Mesothelial cell of epicardium (in vitro differentiated cells): ENCODE results near the gene NKAIN2. TPM values are rescaled to one million over a fixed set of nuclear protein-coding genes. Genes with fewer than 3 reads are reported as not detected.

Experiments
- DNase-seq, 2 experiments: peaks; one replicate each; pipeline ENCODE4 v3.0.0; 2021; ENCODE audit warnings: low spot score in 2 of 2; ENCODE audit not compliant: unreplicated experiment in 2 of 2
- H3K27ac Mint-ChIP-seq: 2 replicates; pipeline ENCODE4 v1.8.0; 2021; ENCODE audit warnings: mixed read lengths
- H3K27me3 Mint-ChIP-seq: 2 replicates; pipeline ENCODE4 v1.8.0; 2021; ENCODE audit warnings: low read depth, mixed read lengths
- H3K36me3 Mint-ChIP-seq: 2 replicates; pipeline ENCODE4 v1.8.0; 2021; ENCODE audit warnings: mixed read lengths
- H3K4me1 Mint-ChIP-seq: 2 replicates; pipeline ENCODE4 v1.8.0; 2021; ENCODE audit warnings: mixed read lengths
- H3K4me3 Mint-ChIP-seq: 2 replicates; pipeline ENCODE4 v1.8.0; 2021; ENCODE audit warnings: mild to moderate bottlenecking, moderate library complexity, mixed read lengths
- H3K9me3 Mint-ChIP-seq: 2 replicates; pipeline ENCODE4 v1.8.0; 2021; ENCODE audit warnings: mixed read lengths
- total RNA-seq: library from RNA; stranded (reverse); gene quantifications from 3 replicates; pipeline ENCODE4 v1.2.1, GENCODE V29; 2021
- TF ChIP-seq, protein P1 (sequence below): fragments of 200-600 bp; sonication (generic); IDR thresholded peaks from one replicate; pipeline ENCODE4 v1.5.0; 2021; ENCODE audit warnings: antibody characterized with exemption; ENCODE audit not compliant: unreplicated experiment

Gene NKAIN2
- total RNA-seq, 1 donor from 2014 or later: 1.6 TPM

- TF ChIP-seq, protein P1, sequence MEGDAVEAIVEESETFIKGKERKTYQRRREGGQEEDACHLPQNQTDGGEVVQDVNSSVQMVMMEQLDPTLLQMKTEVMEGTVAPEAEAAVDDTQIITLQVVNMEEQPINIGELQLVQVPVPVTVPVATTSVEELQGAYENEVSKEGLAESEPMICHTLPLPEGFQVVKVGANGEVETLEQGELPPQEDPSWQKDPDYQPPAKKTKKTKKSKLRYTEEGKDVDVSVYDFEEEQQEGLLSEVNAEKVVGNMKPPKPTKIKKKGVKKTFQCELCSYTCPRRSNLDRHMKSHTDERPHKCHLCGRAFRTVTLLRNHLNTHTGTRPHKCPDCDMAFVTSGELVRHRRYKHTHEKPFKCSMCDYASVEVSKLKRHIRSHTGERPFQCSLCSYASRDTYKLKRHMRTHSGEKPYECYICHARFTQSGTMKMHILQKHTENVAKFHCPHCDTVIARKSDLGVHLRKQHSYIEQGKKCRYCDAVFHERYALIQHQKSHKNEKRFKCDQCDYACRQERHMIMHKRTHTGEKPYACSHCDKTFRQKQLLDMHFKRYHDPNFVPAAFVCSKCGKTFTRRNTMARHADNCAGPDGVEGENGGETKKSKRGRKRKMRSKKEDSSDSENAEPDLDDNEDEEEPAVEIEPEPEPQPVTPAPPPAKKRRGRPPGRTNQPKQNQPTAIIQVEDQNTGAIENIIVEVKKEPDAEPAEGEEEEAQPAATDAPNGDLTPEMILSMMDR: no peak
- H3K4me3 Mint-ChIP-seq: no peak overlapping the region
- peaks cover 37% of the 10 kb centered on the region for H3K27me3 Mint-ChIP-seq
Measured at GRCh38 chr6:123869334-123869733, 65.7 kb downstream of the NKAIN2 start.

DNA sequence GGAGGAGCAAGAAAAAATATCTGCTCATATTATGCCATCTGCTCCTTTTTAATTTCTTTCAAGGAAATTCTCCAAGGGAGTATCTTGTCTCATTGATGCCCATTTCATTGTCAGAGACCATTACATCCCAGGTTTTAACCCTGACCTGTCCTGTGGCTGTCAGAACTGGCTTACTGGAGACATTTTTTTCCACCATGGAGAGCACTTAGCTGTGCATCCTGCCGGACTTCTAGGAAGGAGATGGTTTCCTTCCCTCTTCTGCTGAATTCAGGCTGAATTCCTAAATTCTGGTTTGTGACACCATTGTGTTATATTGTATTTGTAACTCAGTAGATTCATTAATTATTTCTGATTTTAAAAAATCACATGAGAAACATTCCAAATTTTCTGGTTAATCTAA is 70.3 kb downstream of the NKAIN2 start:
- no peaks in the 10 kb centered on the region for H3K9me3 Mint-ChIP-seq
- peaks cover 35% of the 10 kb centered on the region for H3K27me3 Mint-ChIP-seq
- H3K4me1 Mint-ChIP-seq: no peaks in the 10 kb centered on the region
- TF ChIP-seq, protein P1: no peak
- no peak overlapping the region for H3K27ac Mint-ChIP-seq
- no peaks in the 10 kb centered on the region for H3K36me3 Mint-ChIP-seq
- H3K4me3 Mint-ChIP-seq: no peak overlapping the region
- no peak for DNase-seq

More at GRCh38 chr6:123869334-123869733, 65.7 kb downstream of the NKAIN2 start:
- H3K4me1 Mint-ChIP-seq: no peaks in the 10 kb centered on the region
- no peak overlapping the region for H3K27ac Mint-ChIP-seq
- no peaks in the 10 kb centered on the region for H3K9me3 Mint-ChIP-seq
- no peak for DNase-seq
- H3K36me3 Mint-ChIP-seq: no peaks in the 10 kb centered on the region

- H3K4me3 Mint-ChIP-seq: no peak overlapping the region
- no peaks in the 10 kb centered on the region for H3K36me3 Mint-ChIP-seq
- no peaks in the 10 kb centered on the region for H3K9me3 Mint-ChIP-seq
- TF ChIP-seq, protein P1: no peak
- DNase-seq: no peak
- H3K4me1 Mint-ChIP-seq: no peaks in the 10 kb centered on the region
- H3K27me3 Mint-ChIP-seq: peaks cover 38% of the 10 kb centered on the region
- no peak overlapping the region for H3K27ac Mint-ChIP-seq
Measured at GRCh38 chr6:123875784-123876183, 72.1 kb downstream of the NKAIN2 start.

GRCh38 chr6:123879749-123880148 is 76.1 kb downstream of the NKAIN2 start:
- H3K9me3 Mint-ChIP-seq: peaks cover 3% of the 10 kb centered on the region
- TF ChIP-seq, protein P1: no peak
- no peak for DNase-seq
- peaks cover 27% of the 10 kb centered on the region for H3K27me3 Mint-ChIP-seq
- H3K4me1 Mint-ChIP-seq: no peaks in the 10 kb centered on the region
- no peaks in the 10 kb centered on the region for H3K36me3 Mint-ChIP-seq
- H3K27ac Mint-ChIP-seq: no peak overlapping the region
- H3K4me3 Mint-ChIP-seq: no peak overlapping the region

DNA sequence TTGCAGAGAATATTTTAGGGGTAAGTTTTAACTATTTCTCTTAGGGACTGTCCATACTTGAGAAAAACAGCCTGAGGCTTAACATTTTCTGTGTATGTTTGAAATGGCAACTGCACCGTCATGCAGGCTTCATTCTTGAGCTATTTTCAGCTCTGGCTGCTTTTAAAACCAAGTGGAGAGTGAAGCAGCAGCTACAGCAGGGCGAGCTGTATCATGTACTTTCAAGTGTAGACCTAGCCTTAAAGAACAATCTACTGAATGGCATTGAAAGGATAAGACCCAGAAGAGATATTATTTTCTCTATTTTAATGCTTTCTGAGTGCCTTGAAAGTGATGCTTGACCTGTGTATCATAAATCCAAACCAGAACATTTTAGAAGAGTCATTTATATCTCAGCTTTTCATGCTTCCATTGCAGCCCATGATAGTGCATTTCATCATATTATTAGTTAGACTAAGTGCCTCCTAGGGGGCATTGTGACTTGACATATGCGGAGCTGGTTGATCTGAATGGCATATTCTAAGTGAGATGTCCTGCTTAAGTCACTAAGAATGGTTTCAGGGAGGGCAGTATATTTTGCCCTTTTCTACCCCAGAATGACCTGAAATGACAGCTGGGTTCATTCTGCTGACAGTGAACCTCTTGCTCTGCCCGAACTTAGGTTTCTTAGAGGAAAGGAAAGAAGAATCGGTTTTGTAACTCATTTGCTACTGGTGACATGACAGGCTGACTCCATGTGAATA is 85.3 kb downstream of the NKAIN2 start:
- DNase-seq: no peak
- TF ChIP-seq, protein P1: no peak
- H3K4me3 Mint-ChIP-seq: no peak overlapping the region
- peaks cover 57% of the 10 kb centered on the region for H3K27me3 Mint-ChIP-seq
- H3K36me3 Mint-ChIP-seq: no peaks in the 10 kb centered on the region
- no peaks in the 10 kb centered on the region for H3K4me1 Mint-ChIP-seq
- peaks cover 3% of the 10 kb centered on the region for H3K9me3 Mint-ChIP-seq
- no peak overlapping the region for H3K27ac Mint-ChIP-seq
